Measurements from ENCODE around the gene DPEP3. TPM values are rescaled to one million over a fixed set of nuclear protein-coding genes. Genes with fewer than 3 reads are reported as not detected.

The DPEP3 gene
- total RNA-seq, 1 donor from 2014 or later, result not detected

GRCh38 chr16:67935101-67935401 is 45.2 kb downstream of the DPEP3 start:
- H4K20me1 ChIP-seq (ENCODE audit: low read depth), result peaks cover 19% of the 10 kb centered on the region
- peak overlapping the region; percentile 94 for H3K4me2 ChIP-seq
- H3K4me1 ChIP-seq, result peaks cover 12% of the 10 kb centered on the region
- no peaks in the 10 kb centered on the region for H3K36me3 ChIP-seq
- no peak for DNase-seq (ENCODE audit: low spot score)
- peaks cover 4% of the 10 kb centered on the region for H3K36me3 Mint-ChIP-seq
- no peak overlapping the region for H3K27ac ChIP-seq
- TF ChIP-seq CTCF (IDR thresholded peaks at IDR 0.05) (no peak), EZH2phosphoT487 (IDR thresholded peaks at IDR 0.05) (no peak), EZH2 (IDR thresholded peaks at IDR 0.05) (no peak)
- no peaks in the 10 kb centered on the region for H3K9me3 Mint-ChIP-seq
- peaks cover 21% of the 10 kb centered on the region for H3K4me1 Mint-ChIP-seq
- H3K9ac ChIP-seq, result no peak overlapping the region
- peak overlapping the region; percentile 78 for H3K4me3 ChIP-seq
- peaks cover 16% of the 10 kb centered on the region for H3K27me3 Mint-ChIP-seq (ENCODE audit: insufficient read depth, low read depth)
- H3K4me3 Mint-ChIP-seq, result peak overlapping the region; percentile 100
- no peaks in the 10 kb centered on the region for H3K9me3 ChIP-seq (ENCODE audit: low read depth)
- H3K27me3 ChIP-seq, result no peaks in the 10 kb centered on the region
- H3K79me2 ChIP-seq (ENCODE audit: low read depth), result peaks cover 16% of the 10 kb centered on the region
- peaks cover 8% of the 10 kb centered on the region for H3F3A ChIP-seq (ENCODE audit: low read depth)
- peak overlapping the region; percentile 2 for H3K27ac Mint-ChIP-seq
- H2AFZ ChIP-seq (replicated peaks), result no peak overlapping the region

GRCh38 chr16:67934306-67935100 is 45.8 kb downstream of the DPEP3 start:
- Histone ChIP-seq H2AFZ (replicated peaks) (no peak overlapping the region), H3K4me2 (peak overlapping the region; percentile 94), H3F3A (ENCODE audit: low read depth) (peaks cover 8% of the 10 kb centered on the region), H3K9ac (no peak overlapping the region), H4K20me1 (ENCODE audit: low read depth) (peaks cover 19% of the 10 kb centered on the region), H3K4me1 (peaks cover 12% of the 10 kb centered on the region), H3K27me3 (no peaks in the 10 kb centered on the region), H3K4me3 (peak overlapping the region; percentile 78), H3K27ac (no peak overlapping the region), H3K36me3 (no peaks in the 10 kb centered on the region), H3K79me2 (ENCODE audit: low read depth) (peaks cover 16% of the 10 kb centered on the region), H3K9me3 (ENCODE audit: low read depth) (no peaks in the 10 kb centered on the region)
- Mint-ChIP-seq H3K27ac (peak overlapping the region; percentile 2), H3K36me3 (peaks cover 4% of the 10 kb centered on the region), H3K9me3 (no peaks in the 10 kb centered on the region), H3K4me1 (peaks cover 21% of the 10 kb centered on the region), H3K4me3 (peak overlapping the region; percentile 100), H3K27me3 (ENCODE audit: insufficient read depth, low read depth) (peaks cover 16% of the 10 kb centered on the region)
- TF ChIP-seq EZH2phosphoT487 (IDR thresholded peaks at IDR 0.05), result no peak
- no peak for TF ChIP-seq CTCF (IDR thresholded peaks at IDR 0.05)
- no peak for TF ChIP-seq EZH2 (IDR thresholded peaks at IDR 0.05)
- DNase-seq (ENCODE audit: low spot score), result no peak

- H3K4me3 Mint-ChIP-seq, result peak overlapping the region; percentile 100
- Histone ChIP-seq H3K4me3 (no peak overlapping the region), H2AFZ (replicated peaks) (no peak overlapping the region), H3F3A (ENCODE audit: low read depth) (peaks cover 8% of the 10 kb centered on the region), H3K27me3 (no peaks in the 10 kb centered on the region), H3K9me3 (ENCODE audit: low read depth) (no peaks in the 10 kb centered on the region), H3K9ac (no peak overlapping the region), H3K36me3 (no peaks in the 10 kb centered on the region), H4K20me1 (ENCODE audit: low read depth) (peaks cover 21% of the 10 kb centered on the region), H3K4me1 (peaks cover 12% of the 10 kb centered on the region), H3K79me2 (ENCODE audit: low read depth) (peaks cover 16% of the 10 kb centered on the region), H3K27ac (no peak overlapping the region), H3K4me2 (no peak overlapping the region)
- peaks cover 2% of the 10 kb centered on the region for H3K36me3 Mint-ChIP-seq
- DNase-seq (ENCODE audit: low spot score), result no peak
- peaks cover 21% of the 10 kb centered on the region for H3K4me1 Mint-ChIP-seq
- H3K27ac Mint-ChIP-seq, result no peak overlapping the region
- H3K9me3 Mint-ChIP-seq, result no peaks in the 10 kb centered on the region
- TF ChIP-seq EZH2phosphoT487 (IDR thresholded peaks at IDR 0.05) (no peak), CTCF (IDR thresholded peaks at IDR 0.05) (no peak), EZH2 (IDR thresholded peaks at IDR 0.05) (no peak)
- peaks cover 15% of the 10 kb centered on the region for H3K27me3 Mint-ChIP-seq (ENCODE audit: insufficient read depth, low read depth)
These were observed 46.5 kb downstream of the DPEP3 start for GRCh38 chr16:67933805-67934204.

Measured in neural progenitor cell (in vitro differentiated cells).